DLD1 (cell line): ENCODE results near the gene MAN1A1.

Experiments used
- in situ Hi-C: cut with HindIII; loops from 2 replicates; pipeline ENCODE4 v1.10.0; 2017; ENCODE audit warnings: low sequenced_read_pairs

The MAN1A1 gene

GRCh38 chr6:119204719-119205118 is 144.8 kb downstream of the MAN1A1 start:
- in situ Hi-C loops: no loop called here

GRCh38 chr6:119201480-119201879 is 148.1 kb downstream of the MAN1A1 start:
- in situ Hi-C loops: no loop called here

- in situ Hi-C loops: no loop called here
Measured at GRCh38 chr6:119200512-119201175, 148.9 kb downstream of the MAN1A1 start.

DNA sequence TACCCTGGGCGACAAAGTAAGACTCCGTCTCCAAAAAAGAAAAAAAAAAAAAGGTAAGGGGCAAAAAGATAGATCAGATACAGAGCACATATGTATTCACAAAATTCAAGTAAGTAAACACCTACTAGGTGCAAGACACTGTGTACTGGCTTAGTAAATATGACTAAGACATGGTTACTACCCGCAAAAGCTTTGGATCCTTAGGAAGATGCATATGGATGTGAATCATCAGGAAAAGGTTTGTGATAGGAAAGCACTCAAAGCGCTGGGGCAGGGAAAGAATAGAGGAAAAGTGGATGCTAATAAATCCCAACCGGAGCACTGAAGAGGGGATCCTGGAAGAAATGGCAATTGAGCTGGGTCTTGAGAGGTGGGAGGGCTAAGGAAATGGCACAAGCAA is 152.3 kb downstream of the MAN1A1 start:
- in situ Hi-C loops: no loop called here

GRCh38 chr6:119196715-119197114 is 152.8 kb downstream of the MAN1A1 start:
- in situ Hi-C loops: no loop called here

DNA sequence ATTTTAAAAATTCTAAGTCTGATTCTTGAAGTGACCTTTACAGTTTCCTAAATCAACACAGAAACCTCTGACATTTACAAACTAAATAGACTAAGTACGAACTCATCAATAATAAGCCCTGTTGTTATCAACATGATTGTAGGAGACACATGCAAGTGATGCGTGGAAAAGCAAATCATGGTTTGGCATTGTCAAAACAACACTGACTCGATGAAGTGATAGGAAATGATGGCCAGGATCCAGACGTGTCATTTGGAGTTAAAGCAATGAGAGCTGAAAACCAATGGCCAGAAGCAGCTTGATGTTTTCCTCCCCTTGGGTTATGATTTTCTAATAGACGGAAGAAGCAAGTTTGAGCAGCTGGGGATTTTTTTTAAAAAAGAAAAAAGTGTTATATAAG is 153.7 kb downstream of the MAN1A1 start:
- in situ Hi-C loops: no loop called here

GRCh38 chr6:119195204-119195603 is 154.4 kb downstream of the MAN1A1 start:
- in situ Hi-C loops: no loop called here

DNA sequence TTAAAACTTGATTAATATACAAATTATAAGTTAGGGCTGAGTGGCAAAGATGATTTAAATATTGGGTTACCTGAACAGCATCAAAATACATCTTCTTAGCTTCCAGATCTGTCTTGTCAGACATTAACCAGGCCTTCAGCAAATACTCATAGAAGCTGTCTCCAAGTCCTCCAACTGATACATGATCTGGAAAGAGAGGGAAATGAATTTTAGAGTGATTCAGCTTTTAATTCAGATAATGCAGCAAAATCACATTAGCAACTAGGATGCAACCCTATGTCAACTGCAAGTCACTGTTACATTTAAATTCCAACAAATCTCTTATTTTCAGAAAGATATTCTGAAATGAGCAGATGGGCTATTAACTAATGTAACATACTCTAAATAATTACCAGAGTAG is 155.9 kb downstream of the MAN1A1 start:
- in situ Hi-C loops: no loop called here

DNA sequence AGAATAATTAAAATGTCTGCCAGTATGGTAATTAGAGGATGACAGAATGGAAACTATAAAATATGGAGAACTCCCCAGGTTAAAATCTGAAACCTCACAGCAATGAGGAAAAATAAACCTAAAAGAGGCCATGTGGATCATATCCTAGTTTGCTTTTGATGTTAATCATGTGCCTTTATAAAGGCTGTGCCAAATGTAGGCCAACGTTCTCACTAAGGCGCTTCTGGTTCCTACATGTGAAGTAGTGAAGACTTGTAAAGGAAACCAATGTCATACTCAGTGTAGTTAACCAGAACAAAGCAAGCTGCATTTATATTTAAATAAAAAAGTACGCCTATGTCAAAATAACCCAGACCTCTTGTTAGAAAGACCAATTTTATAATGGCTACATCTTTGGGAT is 157.4 kb downstream of the MAN1A1 start:
- in situ Hi-C loops: no loop called here

- in situ Hi-C loops: no loop called here
Measured at GRCh38 chr6:119190176-119190575, 159.4 kb downstream of the MAN1A1 start.

DNA sequence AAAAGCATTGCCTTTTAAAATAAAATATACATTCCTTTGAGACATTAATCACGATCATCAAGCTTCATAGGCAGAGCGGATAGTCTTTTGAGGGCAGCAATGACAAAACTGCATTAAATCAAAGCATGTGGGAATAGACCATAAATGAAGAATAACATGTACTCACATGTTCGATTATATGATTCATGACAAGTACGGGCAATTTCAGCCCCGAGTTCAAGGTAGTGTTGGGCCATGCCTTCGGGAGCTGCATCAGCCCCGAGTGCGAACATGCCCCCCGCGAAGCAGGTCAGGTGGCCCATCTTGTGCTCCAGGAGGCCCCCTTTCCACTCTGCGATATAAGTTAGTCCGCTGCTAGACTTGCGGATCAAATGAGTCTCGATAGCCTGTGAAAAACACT is 160.1 kb downstream of the MAN1A1 start:
- in situ Hi-C loops: no loop called here

GRCh38 chr6:119187596-119187995 is 162.0 kb downstream of the MAN1A1 start:
- in situ Hi-C loops: no loop called here

- in situ Hi-C loops: no loop called here
Measured at GRCh38 chr6:119186490-119186889, 163.1 kb downstream of the MAN1A1 start.

DNA sequence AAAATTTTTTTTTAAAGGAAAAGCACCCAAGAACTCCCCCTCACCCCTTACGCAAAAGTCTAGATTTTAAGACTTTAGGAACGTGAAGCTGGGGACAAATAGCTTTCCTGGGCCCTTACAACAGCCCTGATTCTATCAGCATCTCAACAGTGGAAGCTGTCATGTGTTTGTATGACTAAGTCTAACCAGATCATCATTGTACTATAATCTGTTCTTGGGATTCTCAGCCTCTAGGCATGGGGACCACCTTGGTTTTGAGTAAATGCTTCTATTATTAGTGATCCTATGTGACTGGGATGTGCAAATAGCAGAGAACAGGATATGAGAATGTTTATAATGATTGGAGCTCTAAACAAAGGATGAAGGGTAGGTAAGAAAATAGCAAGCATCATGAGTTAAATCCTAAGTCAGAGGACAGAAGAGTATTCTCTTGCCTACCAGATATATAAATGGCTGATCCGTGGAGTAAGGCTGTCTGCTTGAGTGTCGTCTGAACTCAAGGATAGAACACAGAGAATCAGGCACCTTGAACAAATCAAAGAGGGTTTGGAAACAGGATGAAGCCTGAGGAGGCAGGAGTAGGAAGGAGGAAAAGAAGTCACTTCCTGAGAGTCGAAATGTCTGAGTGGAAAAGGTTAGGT is 165.4 kb downstream of the MAN1A1 start:
- in situ Hi-C loops: no loop called here

DNA sequence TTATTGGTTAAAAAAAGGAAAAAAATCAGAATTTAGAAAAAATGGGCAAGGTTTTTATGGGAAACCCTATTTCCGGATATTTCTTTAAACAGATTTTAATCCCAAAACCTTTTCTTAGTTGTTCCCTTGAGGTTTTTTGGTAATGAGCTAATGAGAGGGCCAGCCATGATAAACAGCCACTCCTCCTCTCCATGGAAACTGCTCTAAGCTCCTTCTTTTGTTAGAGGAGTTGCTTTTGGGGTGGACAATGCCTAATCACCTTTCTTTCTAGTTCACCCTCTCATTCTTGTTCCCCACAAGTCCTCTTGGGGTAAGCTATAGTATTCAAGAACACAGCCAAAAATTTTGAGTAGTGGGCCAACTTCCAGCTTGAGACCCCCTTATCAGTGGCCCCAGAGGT is 166.1 kb downstream of the MAN1A1 start:
- in situ Hi-C loops: no loop called here

- in situ Hi-C loops: no loop called here
Measured at GRCh38 chr6:119182875-119183274, 166.7 kb downstream of the MAN1A1 start.

DNA sequence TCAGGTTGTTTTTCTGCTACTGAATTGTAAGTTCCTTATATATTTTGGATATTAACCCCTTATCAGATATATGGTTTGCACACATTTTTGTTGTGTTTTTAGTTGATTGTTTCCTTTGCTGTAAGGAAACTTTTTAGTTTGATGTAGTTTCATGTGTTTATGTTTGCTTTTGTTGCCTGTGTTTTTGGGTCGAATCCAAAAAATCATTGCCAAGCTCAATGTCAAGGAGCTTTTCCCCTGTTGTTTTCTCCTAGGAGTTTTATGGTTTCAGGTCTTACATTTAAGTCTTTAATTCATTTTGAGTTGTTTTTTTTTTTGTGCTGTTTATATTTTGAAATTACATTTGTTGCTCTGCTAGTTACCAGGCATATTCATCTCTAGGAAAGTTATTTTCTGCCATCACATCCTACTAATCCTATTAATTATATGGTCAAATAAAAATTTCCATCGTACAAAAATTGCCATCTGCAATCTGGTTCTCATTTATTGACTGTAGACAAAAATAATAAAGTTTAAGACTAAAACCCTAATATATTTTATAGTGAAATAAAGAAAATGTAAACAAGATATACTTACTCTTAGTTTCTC is 167.3 kb downstream of the MAN1A1 start:
- in situ Hi-C loops: no loop called here

GRCh38 chr6:119181046-119181445 is 168.5 kb downstream of the MAN1A1 start:
- in situ Hi-C loops: no loop called here

DNA sequence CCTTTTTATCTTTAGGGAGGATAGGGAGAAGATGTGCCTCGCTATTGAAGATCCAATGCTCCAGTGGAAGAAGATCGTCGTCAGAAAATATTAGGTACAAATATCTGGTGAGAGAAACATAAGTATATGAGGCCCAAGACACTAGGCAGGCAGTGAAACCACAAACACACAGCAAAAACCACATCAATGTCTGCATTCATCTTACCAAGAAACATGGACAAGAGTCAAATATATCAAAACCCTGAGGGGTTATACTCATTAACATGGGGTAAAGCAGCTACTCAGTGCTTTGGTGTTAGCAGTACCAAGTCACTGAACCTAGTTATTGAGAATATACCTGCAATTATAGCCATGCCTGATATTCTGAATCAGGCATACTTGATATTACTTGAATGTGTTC is 169.7 kb downstream of the MAN1A1 start:
- in situ Hi-C loops: no loop called here

DNA sequence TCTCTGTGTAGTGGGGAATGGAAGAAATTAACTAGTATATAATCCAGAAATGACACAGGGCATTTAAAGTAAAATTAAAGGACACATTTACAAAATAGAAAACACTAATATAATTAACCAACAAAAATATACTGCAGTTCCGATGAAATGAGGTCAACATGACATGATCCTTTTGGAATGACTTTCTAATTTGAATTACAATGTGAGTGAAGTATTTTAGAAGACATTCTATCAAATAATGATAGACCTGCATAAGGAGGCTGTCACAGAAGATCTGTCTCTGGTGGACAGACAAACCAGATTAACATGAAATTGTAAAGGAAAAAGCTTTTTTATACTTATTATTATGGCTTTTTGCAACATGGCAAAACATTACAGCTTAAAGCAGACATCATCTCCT is 170.5 kb downstream of the MAN1A1 start:
- in situ Hi-C loops: no loop called here

DNA sequence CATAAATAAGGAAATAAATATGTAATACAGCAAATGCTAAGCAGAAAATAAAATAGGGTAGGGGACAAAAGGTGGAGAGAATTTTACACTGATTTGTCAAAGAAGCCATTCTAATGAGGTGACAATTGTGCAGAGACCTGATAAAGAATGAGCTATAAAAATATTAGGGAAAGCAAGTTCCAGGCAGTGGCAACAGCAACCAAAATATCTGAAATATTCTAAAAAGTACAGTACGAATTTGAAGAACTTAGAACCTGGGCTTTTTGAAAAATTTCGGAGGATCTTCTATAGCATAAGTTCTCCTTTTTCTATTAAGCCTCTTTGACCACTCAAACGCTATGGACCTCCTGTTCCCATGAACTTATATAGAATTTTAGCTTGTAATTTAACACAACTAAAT is 173.1 kb downstream of the MAN1A1 start:
- in situ Hi-C loops: no loop called here
